HEK293 (cell line): ENCODE measurements around the gene USP19.

ENCODE experiments used
- CTCF ChIA-PET: fragments of 350-600 bp; formaldehyde crosslinking; extraction: SDS; loops from one replicate; lab custom pipeline; 2021; ENCODE audit warnings: antibody characterized with exemption; lab: Yijun Ruan, JAX
- POLR2A ChIA-PET: fragments of 300-600 bp; formaldehyde crosslinking; extraction: SDS; loops from one replicate; lab custom pipeline; 2020; ENCODE audit warnings: antibody characterized with exemption, inconsistent platforms; lab: Yijun Ruan, JAX
- H3K27ac ChIP-seq: fragments of 200-500 bp; sonication (Bioruptor generic); 2 replicates; pipeline ENCODE4 v1.5.1; 2014; ENCODE audit warnings: low read depth, low read length, control low read depth, inconsistent platforms; ENCODE audit errors: extremely low read depth
- H3K36me3 ChIP-seq, 2 experiments: fragments of 200-500 bp in 1 of 2; sonication (Bioruptor generic) in 1 of 2; 1 replicate in 1 of 2; 2 replicates in 1 of 2; pipeline ENCODE4 v1.5.1; 2014 to 2017; ENCODE audit warnings: inconsistent platforms in 2 of 2, low read length in 2 of 2; ENCODE audit not compliant: control insufficient read depth in 2 of 2, insufficient read depth in 1 of 2
- H3K4me1 ChIP-seq: fragments of 200-500 bp; sonication (Bioruptor generic); 2 replicates; pipeline ENCODE4 v1.5.1; 2014; ENCODE audit warnings: mild to moderate bottlenecking, low read length, inconsistent platforms; ENCODE audit not compliant: control insufficient read depth, insufficient read depth
- H3K4me3 ChIP-seq: 2 replicates; pipeline ENCODE4 v1.5.1; 2011; ENCODE audit warnings: low read depth, mild to moderate bottlenecking, control low read depth, low read length, moderate library complexity
- H3K9me3 ChIP-seq: fragments of 200-500 bp; sonication (Bioruptor generic); 2 replicates; pipeline ENCODE4 v1.5.1; 2014; ENCODE audit warnings: low read depth, low read length, inconsistent platforms; ENCODE audit not compliant: control insufficient read depth, insufficient read depth
- AEBP2 ChIP-seq: fragments of 450-650 bp; formaldehyde crosslinking; IDR thresholded peaks from 2 replicates; pipeline ENCODE4 v1.5.1; 2016; ENCODE audit warnings: missing biosample characterization, missing genetic modification characterization, borderline replicate concordance
- EGR2 ChIP-seq: fragments of 450-650 bp; formaldehyde crosslinking; IDR thresholded peaks from 2 replicates; pipeline ENCODE4 v1.5.1; 2016; ENCODE audit warnings: low read depth, missing biosample characterization, missing genetic modification characterization
- GFI1B ChIP-seq: fragments of 450-650 bp; formaldehyde crosslinking; IDR thresholded peaks from 2 replicates; pipeline ENCODE4 v1.5.1; 2016; ENCODE audit warnings: missing biosample characterization, missing genetic modification characterization
- HIC1 ChIP-seq: fragments of 450-650 bp; formaldehyde crosslinking; IDR thresholded peaks from 2 replicates; pipeline ENCODE4 v1.5.1; 2016; ENCODE audit warnings: missing biosample characterization, missing genetic modification characterization
- SALL2 ChIP-seq: fragments of 450-650 bp; formaldehyde crosslinking; IDR thresholded peaks from 2 replicates; pipeline ENCODE4 v1.5.0; 2017; ENCODE audit warnings: missing biosample characterization, mild to moderate bottlenecking, missing genetic modification characterization, borderline replicate concordance
- ZBTB20 ChIP-seq: fragments of 450-650 bp; formaldehyde crosslinking; IDR thresholded peaks from 2 replicates; pipeline ENCODE4 v1.5.1; 2016; ENCODE audit warnings: missing biosample characterization, missing genetic modification characterization
- ZFP37 ChIP-seq: fragments of 450-650 bp; formaldehyde crosslinking; IDR thresholded peaks from 2 replicates; pipeline ENCODE4 v1.5.1; 2016; ENCODE audit warnings: missing biosample characterization, missing genetic modification characterization
- ZFP41 ChIP-seq: fragments of 450-650 bp; formaldehyde crosslinking; IDR thresholded peaks from 2 replicates; pipeline ENCODE4 v1.5.1; 2016; ENCODE audit warnings: missing biosample characterization, missing genetic modification characterization, borderline replicate concordance
- ZFP69B ChIP-seq: fragments of 450-650 bp; formaldehyde crosslinking; IDR thresholded peaks from 2 replicates; pipeline ENCODE4 v1.5.1; 2016; ENCODE audit warnings: missing biosample characterization, missing genetic modification characterization
- ZNF146 ChIP-seq: fragments of 450-650 bp; formaldehyde crosslinking; IDR thresholded peaks from 2 replicates; pipeline ENCODE4 v1.5.1; 2016; ENCODE audit warnings: missing biosample characterization, missing genetic modification characterization
- ZNF148 ChIP-seq: fragments of 450-650 bp; formaldehyde crosslinking; IDR thresholded peaks from 2 replicates; pipeline ENCODE4 v1.5.0; 2017; ENCODE audit warnings: missing biosample characterization, missing genetic modification characterization, borderline replicate concordance
- ZNF16 ChIP-seq: fragments of 450-650 bp; formaldehyde crosslinking; IDR thresholded peaks from 2 replicates; pipeline ENCODE4 v1.5.1; 2016; ENCODE audit warnings: low read depth, missing biosample characterization, missing genetic modification characterization
- ZNF26 ChIP-seq: fragments of 450-650 bp; formaldehyde crosslinking; IDR thresholded peaks from 2 replicates; pipeline ENCODE4 v1.5.1; 2016; ENCODE audit warnings: missing biosample characterization, missing genetic modification characterization
- ZNF544 ChIP-seq: fragments of 450-650 bp; formaldehyde crosslinking; IDR thresholded peaks from 2 replicates; pipeline ENCODE4 v1.5.0; 2017; ENCODE audit warnings: missing biosample characterization, missing genetic modification characterization
- ZNF580 ChIP-seq: fragments of 450-650 bp; formaldehyde crosslinking; IDR thresholded peaks from 2 replicates; pipeline ENCODE4 v1.5.1; 2016; ENCODE audit warnings: missing biosample characterization, missing genetic modification characterization
- ZNF596 ChIP-seq: fragments of 450-650 bp; IDR thresholded peaks from 2 replicates; pipeline ENCODE4 v1.5.0; 2018; ENCODE audit warnings: missing biosample characterization, mild to moderate bottlenecking, missing genetic modification characterization, moderate library complexity
- ZNF600 ChIP-seq: fragments of 450-650 bp; formaldehyde crosslinking; IDR thresholded peaks from 2 replicates; pipeline ENCODE4 v1.5.1; 2016; ENCODE audit warnings: missing biosample characterization, missing genetic modification characterization
- ZXDB ChIP-seq: fragments of 450-650 bp; formaldehyde crosslinking; IDR thresholded peaks from 2 replicates; pipeline ENCODE4 v1.5.1; 2016; ENCODE audit warnings: missing biosample characterization, missing genetic modification characterization

The USP19 gene

GRCh38 chr3:49124203-49124602, 3.6 kb upstream of the USP19 start:
- no peaks in the 10 kb centered on the region for H3K9me3 ChIP-seq
- no peak overlapping the region for H3K4me3 ChIP-seq
- ChIA-PET POLR2A (no interaction called here), CTCF (no interaction called here)
- TF ChIP-seq HIC1 (0 out of 2 replicates have a peak, but pooled peaks have one; percentile 26), SALL2 (tag by site-specific recombination) (no peak)
- peaks cover 0 to 67% of the 10 kb centered on the region in 2 experiments; a peak in 2 of 3 replicates for H3K36me3 ChIP-seq
- H3K4me1 ChIP-seq: peaks cover 6% of the 10 kb centered on the region; the same call in 1 of the 2 replicates
- no peak overlapping the region for H3K27ac ChIP-seq

- Histone ChIP-seq H3K9me3 (no peaks in the 10 kb centered on the region), H3K27ac (no peak overlapping the region), H3K4me1 (peaks cover 6% of the 10 kb centered on the region; the same call in 1 of the 2 replicates), H3K4me3 (no peak overlapping the region), H3K36me3 (peaks cover under 1 to 67% of the 10 kb centered on the region in 2 experiments; a peak in 2 of 3 replicates)
- POLR2A ChIA-PET: no interaction called here
- no peak for TF ChIP-seq ZNF580 (tag by site-specific recombination)
- no peak for TF ChIP-seq ZBTB20
- TF ChIP-seq ZNF596 (tag by site-specific recombination): no peak
- CTCF ChIA-PET: no interaction called here
These were observed 3.1 kb upstream of the USP19 start for GRCh38 chr3:49123687-49124086.

GRCh38 chr3:49122886-49123545, 2.4 kb upstream of the USP19 start:
- TF ChIP-seq GFI1B (tag by site-specific recombination) (no peak), ZNF16 (no peak), ZFP41 (tag by site-specific recombination) (no peak), ZNF146 (tag by site-specific recombination) (no peak), ZNF600 (peak; percentile 43), ZNF544 (no peak)
- H3K9me3 ChIP-seq: no peaks in the 10 kb centered on the region
- no peak overlapping the region for H3K27ac ChIP-seq
- POLR2A ChIA-PET: no interaction called here
- no peak overlapping the region for H3K4me3 ChIP-seq
- peaks cover 7 to 67% of the 10 kb centered on the region in 2 experiments; a peak in 2 of 3 replicates for H3K36me3 ChIP-seq
- CTCF ChIA-PET: no interaction called here
- H3K4me1 ChIP-seq: peaks cover 6% of the 10 kb centered on the region; the same call in 1 of the 2 replicates

GRCh38 chr3:49122451-49122850, 1.8 kb upstream of the USP19 start:
- Histone ChIP-seq H3K27ac (no peak overlapping the region), H3K36me3 (peaks cover 9 to 72% of the 10 kb centered on the region in 2 experiments; a peak in 2 of 3 replicates), H3K9me3 (no peaks in the 10 kb centered on the region), H3K4me1 (peaks cover 6% of the 10 kb centered on the region; the same call in 1 of the 2 replicates), H3K4me3 (no peak overlapping the region)
- CTCF ChIA-PET: no interaction called here
- POLR2A ChIA-PET: no interaction called here
- TF ChIP-seq ZNF26 (tag by site-specific recombination) (no peak), ZFP69B (tag by site-specific recombination) (no peak), AEBP2 (tag by site-specific recombination) (no peak), ZNF148 (tag by site-specific recombination) (no peak), ZXDB (no peak), ZFP37 (tag by site-specific recombination) (no peak), EGR2 (tag by site-specific recombination) (no peak)
